Endothelial cell of umbilical vein (primary cell): ENCODE measurements around the gene RAB3D.

Source experiments
- CTCF ChIP-seq, 2 donors: IDR thresholded peaks; 1 replicate in 1 of 2; 2 replicates in 1 of 2; pipeline ENCODE4 v1.5.1; 2011; ENCODE audit warnings: low read length in 2 of 2, mild to moderate bottlenecking in 2 of 2, moderate library complexity in 2 of 2, control low read depth in 1 of 2, inconsistent platforms in 1 of 2, low read depth in 1 of 2; ENCODE audit not compliant: insufficient read depth in 1 of 2; ENCODE audit errors: extremely low read depth in 1 of 2
- EZH2 ChIP-seq: IDR thresholded peaks from 2 replicates; pipeline ENCODE4 v1.6.1; 2012; ENCODE audit warnings: borderline replicate concordance, low read depth, mild to moderate bottlenecking, moderate library complexity, low read length, inconsistent platforms; ENCODE audit not compliant: severe bottlenecking
- MAX ChIP-seq: IDR thresholded peaks from 2 replicates; pipeline ENCODE4 v1.6.1; 2011; ENCODE audit not compliant: insufficient read depth, insufficient read length
- POLR2A ChIP-seq: IDR thresholded peaks from 2 replicates; pipeline ENCODE4 v1.6.1; 2012; ENCODE audit warnings: low read depth, mild to moderate bottlenecking, control low read depth, low read length
- POLR2AphosphoS5 ChIP-seq: IDR thresholded peaks from 2 replicates; pipeline ENCODE4 v1.6.1; 2012; ENCODE audit warnings: low read depth, mild to moderate bottlenecking, control low read depth, low read length, moderate library complexity; ENCODE audit not compliant: insufficient read depth

DNA sequence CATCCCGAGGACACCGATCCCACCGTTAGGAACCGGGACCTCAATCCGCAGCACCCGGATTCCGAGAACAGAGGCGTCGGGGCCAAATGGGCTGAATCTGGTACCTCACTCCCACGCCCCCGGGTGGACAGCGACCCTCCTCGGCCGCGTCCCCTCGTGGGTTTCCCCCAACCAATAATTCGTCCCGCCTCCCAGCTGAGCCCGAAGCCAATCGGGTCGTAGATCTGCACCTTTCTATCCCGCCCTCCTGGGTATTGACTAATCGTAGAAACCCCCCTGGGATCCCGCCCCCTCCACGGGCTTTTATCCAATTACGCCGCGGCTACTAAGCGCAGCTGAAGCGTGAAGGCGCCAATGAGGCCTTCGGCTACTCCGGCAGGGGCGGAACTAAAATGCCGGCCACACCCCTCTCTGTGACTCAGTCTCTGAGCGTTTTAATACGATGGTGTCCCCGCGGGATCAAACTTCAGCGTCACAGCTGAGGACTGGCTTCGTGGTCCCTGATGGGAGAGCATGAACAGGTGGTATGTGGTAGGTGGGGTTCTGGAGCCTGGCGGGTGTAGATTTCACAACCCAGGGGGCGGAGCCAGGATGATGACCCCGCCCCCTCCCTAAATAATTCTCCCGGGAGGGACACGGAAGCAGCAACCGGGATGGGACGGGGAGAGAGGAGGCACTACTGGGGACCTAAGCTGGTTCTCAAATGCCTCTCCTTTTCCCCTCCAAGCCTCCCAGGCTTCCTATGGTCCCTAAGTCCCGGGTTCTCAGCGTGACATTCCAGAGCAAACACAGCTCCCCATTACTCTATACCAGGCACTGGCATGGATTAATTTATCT lies 6.9 kb upstream of the RAB3D start, which contains the start of the genes CCDC159 and TMEM205:
- TF ChIP-seq POLR2A (peak; percentile 79), POLR2AphosphoS5 (peak; percentile 27), MAX (peak; percentile 35), EZH2 (no peak), CTCF (IDR thresholded peaks at IDR 0.05; ENCODE audit: extremely low read depth in 1 of 2, insufficient read depth in 1 of 2, low read depth in 1 of 2, low read length in 2 of 2) (no peak)
